Body of pancreas (tissue), 4 donors: ENCODE data around the gene FGD5. TPM values are rescaled to one million over a fixed set of nuclear protein-coding genes. Genes with fewer than 3 reads are reported as not detected.

Source experiments
- ATAC-seq: fragments of 150-250 bp; one replicate; pipeline ENCODE4 v1.9.1; 2016
- DNase-seq, 4 donors: peaks; one replicate each; pipeline ENCODE4 v3.0.0-alpha.2; 2019
- H3K27ac ChIP-seq, 4 donors: fragments of 200-600 bp; sonication (generic); 1 replicate in 3 of 4; 2 replicates in 1 of 4; pipeline versions ENCODE4 v1.5.1 to v1.6.1; 2016 to 2019; ENCODE audit warnings: mild to moderate bottlenecking in 1 of 4, mixed read lengths in 1 of 4, moderate library complexity in 1 of 4
- H3K27me3 ChIP-seq, 2 donors: fragments of 200-600 bp; sonication (generic); one replicate each; pipeline ENCODE4 v1.6.0; 2016; ENCODE audit warnings: mild to moderate bottlenecking in 1 of 2
- H3K36me3 ChIP-seq, 2 donors: fragments of 200-600 bp; sonication (generic); replicated peaks in 1 of 2; 2 replicates each; pipeline ENCODE4 v1.5.1; 2016; ENCODE audit warnings: low read depth in 2 of 2; ENCODE audit not compliant: insufficient read depth in 1 of 2
- H3K4me1 ChIP-seq: fragments of 200-600 bp; sonication (generic); one replicate; pipeline ENCODE4 v1.6.0; 2016
- H3K4me3 ChIP-seq, 2 donors: fragments of 200-600 bp; sonication (generic); 1 replicate in 1 of 2; 2 replicates in 1 of 2; pipeline ENCODE4 v1.5.1; 2016 to 2019
- H3K9me3 ChIP-seq, 3 donors: fragments of 200-600 bp; sonication (generic); 1 replicate in 2 of 3; 2 replicates in 1 of 3; pipeline ENCODE4 v1.5.1; 2016
- CTCF ChIP-seq, 7 experiments: fragments of 450-650 bp in 4 of 7; fragments of 200-600 bp in 3 of 7; sonication (generic) in 3 of 7; IDR thresholded peaks; one replicate each; pipeline ENCODE4 v1.5.1; 2016 to 2019; ENCODE audit warnings: antibody characterized with exemption in 7 of 7
- POLR2A ChIP-seq, 3 donors: fragments of 450-650 bp; IDR thresholded peaks; one replicate each; pipeline ENCODE4 v1.6.1; 2016; ENCODE audit warnings: antibody characterized with exemption in 3 of 3, mild to moderate bottlenecking in 2 of 3
- WGBS, 2 donors: methylation state at CpG; one replicate each; pipeline ENCODE4 v1.1.5; 2017; 5-methylcytosine and 5-hydroxymethylcytosine counted together
- intact Hi-C: fragments of 100-400 bp; cut with DNase I; formaldehyde crosslinking; loops from one replicate; pipeline ENCODE4 v1.15.1; 2023
- total RNA-seq, 2 donors: library from RNA; depleted of rRNA; stranded (reverse); fragments of >200 nt; gene quantifications; one replicate each; pipeline ENCODE4 v1.1.0, GENCODE V29; 2016

Gene FGD5
- total RNA-seq, 2 donors from 2014 or later = 4.9 to 7.8 TPM

GRCh38 chr3:14831916-14832450 is 13.2 kb downstream of the FGD5 start:
- 47 to 57% methylated on average over 8 of the region's 8 CpGs for WGBS, 2 donors

GRCh38 chr3:14832975-14833722 is 14.4 kb downstream of the FGD5 start:
- DNase-seq (no peak), ATAC-seq (no peak)
- Histone ChIP-seq H3K27ac (no peak overlapping the region), H3K9me3 (no peaks in the 10 kb centered on the region), H3K27me3 (no peaks in the 10 kb centered on the region), H3K4me1 (no peaks in the 10 kb centered on the region), H3K36me3 (no peaks in the 10 kb centered on the region), H3K4me3 (no peak overlapping the region)
- intact Hi-C loops = no loop called here
- TF ChIP-seq POLR2A (IDR thresholded peaks at IDR 0.05) (no peak), CTCF (IDR thresholded peaks at IDR 0.05) (no peak)
- WGBS, 2 donors = 73% methylated on average over 14 of the region's 14 CpGs

More at GRCh38 chr3:14831916-14832450, 13.2 kb downstream of the FGD5 start:
- TF ChIP-seq CTCF (IDR thresholded peaks at IDR 0.05) (no peak), POLR2A (IDR thresholded peaks at IDR 0.05) (no peak)
- no peaks in the 10 kb centered on the region for H3K27me3 ChIP-seq
- no peak overlapping the region for H3K4me3 ChIP-seq
- no peaks in the 10 kb centered on the region for H3K4me1 ChIP-seq
- intact Hi-C loops = no loop called here
- no peak overlapping the region for H3K27ac ChIP-seq
- H3K36me3 ChIP-seq = no peaks in the 10 kb centered on the region
- H3K9me3 ChIP-seq = no peaks in the 10 kb centered on the region
- DNase-seq = no peak
- no peak for ATAC-seq

- Histone ChIP-seq H3K27me3 (no peaks in the 10 kb centered on the region), H3K36me3 (no peaks in the 10 kb centered on the region), H3K4me3 (no peak overlapping the region), H3K9me3 (no peaks in the 10 kb centered on the region), H3K4me1 (no peaks in the 10 kb centered on the region), H3K27ac (no peak overlapping the region)
- DNase-seq (no peak), ATAC-seq (no peak)
- 65 to 69% methylated on average over 3 of the region's 3 CpGs for WGBS, 2 donors
- intact Hi-C loops = no loop called here
- no peak for TF ChIP-seq CTCF (IDR thresholded peaks at IDR 0.05)
- TF ChIP-seq POLR2A (IDR thresholded peaks at IDR 0.05) = no peak
These were observed 15.4 kb downstream of the FGD5 start for GRCh38 chr3:14834121-14834520.

GRCh38 chr3:14834807-14835466 is 16.2 kb downstream of the FGD5 start:
- Histone ChIP-seq H3K36me3 (no peaks in the 10 kb centered on the region), H3K27ac (no peak overlapping the region), H3K4me1 (no peaks in the 10 kb centered on the region), H3K27me3 (no peaks in the 10 kb centered on the region), H3K4me3 (no peak overlapping the region), H3K9me3 (no peaks in the 10 kb centered on the region)
- DNase-seq = no peak
- 80 to 89% methylated on average over 7 to 15 of the region's 15 CpGs for WGBS, 2 donors
- no peak for ATAC-seq
- intact Hi-C loops = no loop called here
- TF ChIP-seq POLR2A (IDR thresholded peaks at IDR 0.05) (no peak), CTCF (IDR thresholded peaks at IDR 0.05) (no peak)
